GOT3 (cell line): ENCODE results near the gene RHOG.
"Not testable (repeated sequence)": the region's sequence is repeated elsewhere in the genome, so short reads cannot be mapped to it uniquely, and the experiment has no call there.

Source experiments
- DNase-seq: peaks from one replicate; lab custom pipeline; 2025; ENCODE audit warnings: mixed read lengths; lab: John Stamatoyannopoulos, UW

Gene RHOG

GRCh38 chr11:3840870-3841425, at the start of gene RHOG:
TSS of gene RHOG (minus strand) at chr11:3840959. CDS start at chr11:3828138, 12,821 bp downstream.
- peak; percentile 64 for DNase-seq

- no peak for DNase-seq
These were observed 49.3 kb upstream of the RHOG start for GRCh38 chr11:3890014-3890413.

GRCh38 chr11:3888876-3889275, 48.1 kb upstream of the RHOG start:
- DNase-seq: no peak

GRCh38 chr11:3886985-3887384, 46.2 kb upstream of the RHOG start:
- DNase-seq: no peak

- no peak for DNase-seq
These were observed 45.1 kb upstream of the RHOG start for GRCh38 chr11:3885855-3886254.

GRCh38 chr11:3882655-3883054, 41.9 kb upstream of the RHOG start:
- DNase-seq: no peak

- DNase-seq: no peak
These were observed 40.0 kb upstream of the RHOG start for GRCh38 chr11:3880724-3881123.

- DNase-seq: no peak
These were observed 39.3 kb upstream of the RHOG start for GRCh38 chr11:3879967-3880542.

- DNase-seq: no peak
These were observed 38.6 kb upstream of the RHOG start for GRCh38 chr11:3879216-3879966.

GRCh38 chr11:3878258-3878584, 37.5 kb upstream of the RHOG start:
- no peak for DNase-seq

GRCh38 chr11:3877364-3878257, 36.9 kb upstream of the RHOG start:
- no peak for DNase-seq

GRCh38 chr11:3876613-3877012, 35.9 kb upstream of the RHOG start:
- DNase-seq: no peak

- no peak for DNase-seq
These were observed 33.1 kb upstream of the RHOG start for GRCh38 chr11:3873712-3874349.

- DNase-seq: no peak
These were observed 26.7 kb upstream of the RHOG start for GRCh38 chr11:3867209-3868091.

GRCh38 chr11:3866836-3867208, 26.1 kb upstream of the RHOG start:
- no peak for DNase-seq

- no peak for DNase-seq
These were observed 25.4 kb upstream of the RHOG start for GRCh38 chr11:3866206-3866605.

GRCh38 chr11:3865388-3866193, 24.8 kb upstream of the RHOG start:
- no peak for DNase-seq

GRCh38 chr11:3861683-3862082, 20.9 kb upstream of the RHOG start:
- no peak for DNase-seq

GRCh38 chr11:3860898-3861393, 20.2 kb upstream of the RHOG start:
- not testable (repeated sequence) for DNase-seq

- no peak for DNase-seq
These were observed 19.6 kb upstream of the RHOG start for GRCh38 chr11:3860375-3860774.
